Glomerular endothelial cell (primary cell): ENCODE measurements around the gene GOLT1A. TPM values are rescaled to one million over a fixed set of nuclear protein-coding genes. Genes with fewer than 3 reads are reported as not detected.

Experiments
- DNase-seq: peaks from one replicate; pipeline ENCODE4 v3.0.0-alpha.2; 2011; ENCODE audit warnings: low read depth, low spot score; ENCODE audit errors: extremely low read depth
- total RNA-seq: library from RNA; depleted of rRNA; stranded (reverse); fragments of >200 nt; gene quantifications from 2 replicates; pipeline ENCODE4 v1.2.3, GENCODE V29; 2015

GOLT1A gene, protein sequence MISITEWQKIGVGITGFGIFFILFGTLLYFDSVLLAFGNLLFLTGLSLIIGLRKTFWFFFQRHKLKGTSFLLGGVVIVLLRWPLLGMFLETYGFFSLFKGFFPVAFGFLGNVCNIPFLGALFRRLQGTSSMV
- total RNA-seq = not detected in 2 replicates

GRCh38 chr1:204213668-204214662, at the start of gene GOLT1A:
TSS of gene GOLT1A (minus strand) at chr1:204213988. CDS start at chr1:204213906, 82 bp downstream.
- peak; percentile 31 for DNase-seq

- no peak for DNase-seq
These were observed 49.6 kb upstream of the GOLT1A start for GRCh38 chr1:204263254-204263910.

- no peak for DNase-seq
These were observed 48.9 kb upstream of the GOLT1A start for GRCh38 chr1:204262506-204263253.

GRCh38 chr1:204261746-204262505, 48.1 kb upstream of the GOLT1A start:
- DNase-seq = no peak

DNA sequence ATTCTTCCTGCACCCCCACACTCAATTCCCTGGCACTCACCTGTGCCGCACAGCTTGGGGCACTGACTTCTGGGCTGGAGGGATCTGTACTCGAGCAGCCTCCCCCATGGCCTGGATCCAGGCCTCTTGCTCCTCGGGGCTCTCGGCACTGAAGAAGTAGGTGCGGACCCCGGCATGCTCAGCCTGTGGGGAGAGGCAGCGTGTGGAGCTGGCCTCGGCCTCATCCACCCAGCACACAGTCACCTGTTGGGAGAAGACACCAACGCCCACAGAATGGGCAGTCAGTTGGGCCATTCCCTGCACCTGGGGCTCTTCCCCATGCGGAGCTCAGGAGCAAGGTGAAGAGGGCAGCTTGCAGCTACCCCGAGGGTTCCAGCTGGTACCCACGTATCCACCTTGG, 47.5 kb upstream of the GOLT1A start:
- DNase-seq = no peak

- DNase-seq = no peak
These were observed 46.9 kb upstream of the GOLT1A start for GRCh38 chr1:204260601-204261197.

DNA sequence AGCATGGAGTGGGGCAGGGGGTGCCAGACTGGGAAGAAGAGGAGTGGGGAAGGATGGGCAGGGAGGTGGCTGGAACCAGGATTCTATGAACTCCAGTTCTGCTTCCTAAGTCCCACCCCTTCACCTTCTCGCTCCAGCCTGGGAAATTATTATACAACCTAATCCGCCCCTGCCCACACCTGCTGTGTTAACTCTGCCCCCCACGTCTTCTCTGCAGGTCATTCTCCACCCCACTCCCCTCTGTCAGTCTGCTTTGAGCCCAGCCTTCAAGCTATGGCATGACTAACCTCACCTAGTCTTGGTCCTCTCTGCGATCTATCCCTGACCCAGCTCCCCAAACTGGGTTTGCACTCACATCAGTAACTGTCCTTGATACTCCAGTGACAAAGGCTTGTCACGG, 46.0 kb upstream of the GOLT1A start:
- no peak for DNase-seq

DNA sequence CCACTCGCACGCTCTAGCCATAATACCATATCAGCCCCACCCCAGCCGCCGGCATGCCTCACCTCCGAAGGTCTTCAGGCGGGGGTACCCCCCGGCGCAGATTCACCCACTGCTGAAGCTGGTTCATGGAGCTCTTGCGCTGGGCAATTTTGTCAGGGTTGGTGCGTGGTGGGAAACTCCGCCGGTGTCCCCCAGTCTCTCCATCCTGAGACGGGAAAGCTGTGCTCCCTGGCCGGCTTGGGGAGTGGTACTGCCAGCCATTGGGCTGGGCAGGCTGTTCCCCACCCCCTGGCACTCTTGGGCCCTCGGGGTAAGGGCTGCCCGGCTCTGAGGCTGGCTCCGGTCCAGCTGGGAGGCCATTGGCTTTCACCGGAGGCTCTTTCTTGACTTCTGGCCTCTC, 45.4 kb upstream of the GOLT1A start:
- DNase-seq = no peak

- peak; percentile 27 for DNase-seq
These were observed 44.7 kb upstream of the GOLT1A start for GRCh38 chr1:204258213-204259115.

GRCh38 chr1:204257446-204257845, 43.7 kb upstream of the GOLT1A start:
- DNase-seq = no peak

DNA sequence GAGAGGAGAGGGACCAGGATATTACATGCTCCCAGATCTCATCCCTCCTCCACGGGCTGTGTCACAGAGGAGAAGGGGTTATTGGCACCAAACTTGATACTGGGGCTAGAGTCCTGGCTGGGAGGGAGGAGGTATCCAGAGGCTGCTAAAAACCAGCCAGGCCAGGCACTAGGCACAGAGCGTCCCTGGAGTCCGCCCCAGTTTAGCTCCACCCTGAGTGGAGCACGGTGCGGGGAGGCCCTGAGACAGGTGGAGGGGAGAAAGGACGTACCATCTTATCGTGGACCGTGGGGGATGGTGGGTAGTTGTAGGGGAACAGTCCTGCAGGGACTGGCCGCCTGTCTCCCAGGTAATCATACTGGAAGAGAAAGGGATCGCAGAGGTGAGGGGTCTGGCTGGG, 42.7 kb upstream of the GOLT1A start:
- DNase-seq = no peak

DNA sequence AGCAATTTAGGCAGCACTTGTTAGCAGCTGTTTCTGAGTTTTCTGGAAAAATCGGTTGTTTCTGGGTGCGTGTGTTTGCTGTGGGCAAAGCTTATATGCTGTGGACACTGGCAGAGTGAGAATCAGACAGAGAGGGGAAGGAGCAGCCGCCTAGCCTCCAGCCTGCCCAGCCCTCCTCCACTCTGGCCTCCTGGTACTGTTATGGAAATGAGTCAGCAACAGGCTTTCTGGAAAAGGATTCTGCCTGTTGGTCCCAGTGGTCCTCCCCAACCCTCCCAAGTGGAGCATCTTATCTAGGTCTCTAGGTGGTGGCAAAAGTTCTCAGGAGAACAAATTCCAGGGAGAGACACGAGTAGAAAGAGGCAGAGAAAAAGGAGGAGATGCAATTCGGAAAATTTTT, 42.2 kb upstream of the GOLT1A start:
- DNase-seq = no peak

- DNase-seq = no peak
These were observed 41.4 kb upstream of the GOLT1A start for GRCh38 chr1:204255225-204255624.

- no peak for DNase-seq
These were observed 40.4 kb upstream of the GOLT1A start for GRCh38 chr1:204254031-204254661.

- no peak for DNase-seq
These were observed 38.3 kb upstream of the GOLT1A start for GRCh38 chr1:204251926-204252689.

DNA sequence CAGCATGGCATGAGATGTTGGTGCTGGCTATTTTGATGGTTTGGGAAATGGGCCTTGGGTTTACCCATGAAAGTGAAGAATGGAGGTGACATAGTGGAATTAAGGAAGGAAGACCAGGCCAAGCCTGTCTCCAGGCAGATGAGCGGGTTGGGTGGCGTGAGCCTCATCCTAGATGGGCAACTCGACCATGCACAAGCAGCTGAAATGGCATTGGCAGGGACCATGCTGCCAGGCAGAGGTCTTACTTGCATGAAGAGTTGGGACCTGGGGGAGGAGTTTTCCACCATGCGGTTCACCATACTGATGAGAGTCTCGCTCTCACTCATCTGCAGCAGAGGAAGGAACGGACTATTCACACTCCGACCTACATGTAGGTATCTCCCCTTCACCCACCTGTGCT, 37.5 kb upstream of the GOLT1A start:
- DNase-seq = no peak

GRCh38 chr1:204250428-204251030, 36.7 kb upstream of the GOLT1A start:
- DNase-seq = no peak
